IMR-90 (cell line): ENCODE data around the gene EXOSC3. TPM values are rescaled to one million over a fixed set of nuclear protein-coding genes. Genes with fewer than 3 reads are reported as not detected.

ENCODE experiments used
- ATAC-seq: fragments of 200-7000 bp; cut with Tn5 transposase; 2 replicates; pipeline ENCODE4 v1.9.1; 2020; ENCODE audit warnings: low read depth, mild to moderate bottlenecking, moderate library complexity
- BruUV-seq: library from RNA; stranded (reverse); fragments of 400-500 nt; replicated peaks from 2 replicates; lab custom pipeline; 2021; lab: Mats Ljungman, UMichigan
- CTCF ChIA-PET: fragments of 300-600 bp; formaldehyde crosslinking; extraction: SDS; loops from one replicate; lab custom pipeline; 2021; ENCODE audit warnings: antibody characterized with exemption; lab: Yijun Ruan, JAX
- POLR2A ChIA-PET: fragments of 300-600 bp; sonication (Branson Sonifier 250); formaldehyde crosslinking; loops from one replicate; lab custom pipeline; 2022; ENCODE audit warnings: antibody characterized with exemption; ENCODE audit not compliant: unreplicated experiment; lab: Charles Lee
- DNase-seq: peaks from one replicate; pipeline ENCODE4 v3.0.0; 2013
- H2AFZ ChIP-seq: replicated peaks from 2 replicates; pipeline ENCODE3; 2013; ENCODE audit warnings: low read length, mild to moderate bottlenecking; ENCODE audit not compliant: poor library complexity
- H2AK5ac ChIP-seq: 2 replicates; pipeline ENCODE4 v1.6.1; 2013; ENCODE audit warnings: low read depth, low read length, inconsistent platforms
- H2AK9ac ChIP-seq: replicated peaks from 2 replicates; pipeline ENCODE3; 2013; ENCODE audit warnings: mild to moderate bottlenecking, low read depth, low read length, moderate library complexity; ENCODE audit not compliant: poor library complexity
- H2BK120ac ChIP-seq: 2 replicates; pipeline ENCODE4 v1.6.1; 2013; ENCODE audit warnings: low read depth, low read length, inconsistent platforms
- H2BK15ac ChIP-seq: 3 replicates; pipeline ENCODE4 v1.6.1; 2013; ENCODE audit warnings: low read depth, low read length, inconsistent platforms
- H2BK20ac ChIP-seq: 2 replicates; pipeline ENCODE4 v1.6.1; 2013; ENCODE audit warnings: low read depth, mild to moderate bottlenecking, inconsistent platforms, low read length, moderate library complexity
- H2BK5ac ChIP-seq: 2 replicates; pipeline ENCODE4 v1.6.1; 2013; ENCODE audit warnings: mild to moderate bottlenecking, low read depth, low read length, inconsistent platforms; ENCODE audit not compliant: poor library complexity, severe bottlenecking
- H3K14ac ChIP-seq: replicated peaks from 2 replicates; pipeline ENCODE4 v1.6.1; 2013; ENCODE audit warnings: low read depth, low read length, inconsistent platforms
- H3K18ac ChIP-seq: 2 replicates; pipeline ENCODE4 v1.6.1; 2013; ENCODE audit warnings: low read depth, low read length, control low read depth
- H3K23ac ChIP-seq: 2 replicates; pipeline ENCODE4 v1.6.1; 2013; ENCODE audit warnings: low read depth, low read length, inconsistent platforms
- H3K27ac ChIP-seq: 2 replicates; pipeline ENCODE4 v1.5.1; 2013; ENCODE audit warnings: mild to moderate bottlenecking, control low read depth, low read length; ENCODE audit not compliant: insufficient read depth
- H3K27me3 ChIP-seq: 2 replicates; pipeline ENCODE4 v1.6.1; 2013; ENCODE audit warnings: low read length; ENCODE audit not compliant: control insufficient read depth, insufficient read depth
- H3K36me3 ChIP-seq: 2 replicates; pipeline ENCODE4 v1.6.1; 2013; ENCODE audit warnings: low read length, mixed read lengths; ENCODE audit not compliant: control insufficient read depth, insufficient read depth
- H3K4ac ChIP-seq: 2 replicates; pipeline ENCODE4 v1.6.1; 2013; ENCODE audit warnings: low read depth, low read length, inconsistent platforms
- H3K4me1 ChIP-seq: 2 replicates; pipeline ENCODE4 v1.6.1; 2013; ENCODE audit warnings: low read length, mixed read lengths; ENCODE audit not compliant: control insufficient read depth, insufficient read depth
- H3K4me2 ChIP-seq: 2 replicates; pipeline ENCODE4 v1.6.1; 2013; ENCODE audit warnings: low read depth, mild to moderate bottlenecking, control low read depth, low read length, moderate library complexity
- H3K4me3 ChIP-seq: 2 replicates; pipeline ENCODE4 v1.5.1; 2013; ENCODE audit warnings: low read depth, mild to moderate bottlenecking, control low read depth, low read length, moderate library complexity; ENCODE audit not compliant: insufficient read depth
- H3K56ac ChIP-seq: 2 replicates; pipeline ENCODE4 v1.6.1; 2013; ENCODE audit warnings: low read length, inconsistent platforms; ENCODE audit not compliant: insufficient read depth; ENCODE audit errors: extremely low read depth
- H3K79me1 ChIP-seq, 2 experiments: 2 replicates each; pipeline ENCODE4 v1.6.1; 2013; ENCODE audit warnings: low read length in 2 of 2, inconsistent platforms in 1 of 2, low read depth in 1 of 2
- H3K9ac ChIP-seq: 2 replicates; pipeline ENCODE4 v1.6.1; 2013; ENCODE audit warnings: low read depth, low read length, control low read depth
- H3K9me1 ChIP-seq: 2 replicates; pipeline ENCODE4 v1.6.1; 2013; ENCODE audit warnings: low read length, inconsistent platforms; ENCODE audit not compliant: insufficient read depth
- H3K9me3 ChIP-seq: 2 replicates; pipeline ENCODE4 v1.6.1; 2013; ENCODE audit warnings: low read length; ENCODE audit not compliant: control insufficient read depth, insufficient read depth
- H4K20me1 ChIP-seq: 2 replicates; pipeline ENCODE4 v1.6.1; 2013; ENCODE audit warnings: low read length, inconsistent platforms; ENCODE audit not compliant: insufficient read depth
- H4K5ac ChIP-seq: 2 replicates; pipeline ENCODE4 v1.6.1; 2013; ENCODE audit warnings: mild to moderate bottlenecking, low read depth, low read length, control low read depth
- H4K8ac ChIP-seq, 2 experiments: 2 replicates each; pipeline ENCODE4 v1.6.1; 2013; ENCODE audit warnings: low read depth in 2 of 2, low read length in 2 of 2, control low read depth in 1 of 2, inconsistent platforms in 1 of 2
- H4K91ac ChIP-seq: 2 replicates; pipeline ENCODE4 v1.6.1; 2013; ENCODE audit warnings: low read depth, low read length, inconsistent platforms; ENCODE audit not compliant: insufficient read depth
- BHLHE40 ChIP-seq: fragments of 150-350 bp; IDR thresholded peaks from 2 replicates; pipeline ENCODE4 v1.6.1; 2016; ENCODE audit warnings: mild to moderate bottlenecking, low read depth, low read length
- CEBPB ChIP-seq: IDR thresholded peaks from 2 replicates; pipeline ENCODE4 v1.6.1; 2012; ENCODE audit warnings: low read depth, low read length, improper control_type of control experiment
- CHD1 ChIP-seq: IDR thresholded peaks from 2 replicates; pipeline ENCODE4 v1.6.1; 2012; ENCODE audit warnings: low read depth, low read length, improper control_type of control experiment
- CTCF ChIP-seq: conservative IDR thresholded peaks from 2 replicates; pipeline ENCODE4 v1.5.1; 2012; ENCODE audit warnings: mild to moderate bottlenecking, low read depth, low read length, improper control_type of control experiment
- ELK1 ChIP-seq: fragments of 150-350 bp; IDR thresholded peaks from 2 replicates; pipeline ENCODE4 v1.6.1; 2016; ENCODE audit warnings: low read depth, mild to moderate bottlenecking, low read length, moderate library complexity, borderline replicate concordance
- FOS ChIP-seq: fragments of 150-350 bp; IDR thresholded peaks from 2 replicates; pipeline ENCODE4 v1.6.1; 2016; ENCODE audit warnings: low read depth, low read length
- MAFK ChIP-seq: IDR thresholded peaks from 2 replicates; pipeline ENCODE4 v1.6.1; 2012; ENCODE audit warnings: low read depth, low read length, improper control_type of control experiment
- MAZ ChIP-seq: IDR thresholded peaks from 2 replicates; pipeline ENCODE4 v1.6.1; 2012; ENCODE audit warnings: low read depth, mild to moderate bottlenecking, low read length, improper control_type of control experiment, moderate library complexity, borderline replicate concordance
- MXI1 ChIP-seq: IDR thresholded peaks from 2 replicates; pipeline ENCODE4 v1.6.1; 2012; ENCODE audit warnings: low read depth, mild to moderate bottlenecking, low read length, moderate library complexity, borderline replicate concordance
- NFE2L2 ChIP-seq: fragments of 150-350 bp; IDR thresholded peaks from 2 replicates; pipeline ENCODE4 v1.6.1; 2016; ENCODE audit warnings: low read depth, mild to moderate bottlenecking, low read length
- POLR2A ChIP-seq: IDR thresholded peaks from 2 replicates; pipeline ENCODE4 v1.6.1; 2012; ENCODE audit warnings: mild to moderate bottlenecking, low read depth, low read length
- RAD21 ChIP-seq: IDR thresholded peaks from 2 replicates; pipeline ENCODE4 v1.6.1; 2012; ENCODE audit warnings: low read length, improper control_type of control experiment
- RCOR1 ChIP-seq: IDR thresholded peaks from 2 replicates; pipeline ENCODE4 v1.6.1; 2012; ENCODE audit warnings: mild to moderate bottlenecking, low read length, improper control_type of control experiment; ENCODE audit not compliant: insufficient replicate concordance
- RFX5 ChIP-seq: IDR thresholded peaks from 2 replicates; pipeline ENCODE4 v1.8.0; 2012; ENCODE audit warnings: low read depth, mild to moderate bottlenecking, low read length, moderate library complexity
- SMC3 ChIP-seq: fragments of 150-350 bp; IDR thresholded peaks from 2 replicates; pipeline ENCODE4 v1.6.1; 2016; ENCODE audit warnings: low read depth, mild to moderate bottlenecking, antibody characterized with exemption, low read length, moderate library complexity
- USF2 ChIP-seq: fragments of 150-350 bp; IDR thresholded peaks from 2 replicates; pipeline ENCODE4 v1.6.1; 2017; ENCODE audit warnings: mild to moderate bottlenecking, antibody characterized with exemption, low read length, low read depth
- WGBS, 2 experiments: methylation state at CpG; one replicate each; pipeline versions ENCODE4 v1.1.5 to v1.1.7; 2013; ENCODE audit warnings: missing lambda C conversion rate in 2 of 2; ENCODE audit not compliant: insufficient read length in 1 of 2; ENCODE audit errors: extremely low coverage in 2 of 2; 5-methylcytosine and 5-hydroxymethylcytosine counted together
- dilution Hi-C: fragments of 300-500 bp; cut with HindIII; formaldehyde crosslinking; loops from one replicate; pipeline ENCODE4 v1.14.3; 2018; ENCODE audit warnings: low sequenced_read_pairs; ENCODE audit not compliant: unreplicated experiment
- in situ Hi-C: fragments of 300-500 bp; cut with MboI; formaldehyde crosslinking; loops from 3 replicates; pipeline ENCODE4 v1.14.3; 2019; ENCODE audit warnings: low sequenced_read_pairs, inconsistent platforms, mixed read lengths
- intact Hi-C: fragments of 100-400 bp; cut with micrococcal nuclease; formaldehyde crosslinking; loops from 2 replicates; pipeline ENCODE4 v1.10.0; 2022
- polyA plus RNA-seq, 3 experiments: library from polyadenylated mRNA; depleted of rRNA; stranded (reverse); fragments of >200 nt; gene quantifications; 2 replicates each; pipeline ENCODE4 v1.2.3, GENCODE V29; 2012; ENCODE audit warnings: low replicate concordance in 1 of 3
- total RNA-seq: library from RNA; depleted of rRNA; stranded (reverse); fragments of >200 nt; gene quantifications from 2 replicates; pipeline ENCODE4 v1.2.3, GENCODE V29; 2012

Gene EXOSC3
- total and polyA plus RNA-seq, 2 of the 4 experiments (the other 2 are of a cell fraction) = 27.1 to 28.9 TPM

GRCh38 chr9:37818849-37819248 lies 34.0 kb upstream of the EXOSC3 start:
- no peak for TF ChIP-seq USF2
- TF ChIP-seq MXI1 = no peak
- TF ChIP-seq FOS = no peak
- no peak for TF ChIP-seq NFE2L2
- TF ChIP-seq CHD1 = no peak
- no peak for TF ChIP-seq CEBPB
- TF ChIP-seq RCOR1 = no peak
- no peak for TF ChIP-seq MAFK
- no peak for TF ChIP-seq ELK1
- no peak for TF ChIP-seq POLR2A
- TF ChIP-seq MAZ = no peak
- TF ChIP-seq SMC3 = no peak
- TF ChIP-seq CTCF = no peak
- TF ChIP-seq RAD21 = no peak
- TF ChIP-seq RFX5 = no peak
- no peak for TF ChIP-seq BHLHE40
- ATAC-seq (no peak), DNase-seq (no peak)
- Histone ChIP-seq H2AFZ (no peak overlapping the region), H3K4ac (no peak overlapping the region), H3K4me1 (no peaks in the 10 kb centered on the region), H3K9ac (no peak overlapping the region), H3K9me3 (no peaks in the 10 kb centered on the region), H2AK5ac (no peak overlapping the region), H3K14ac (no peak overlapping the region), H2AK9ac (no peak overlapping the region), H3K36me3 (peaks cover 4% of the 10 kb centered on the region), H3K9me1 (no peaks in the 10 kb centered on the region), H3K4me2 (no peak overlapping the region), H3K27me3 (no peaks in the 10 kb centered on the region), H3K23ac (no peak overlapping the region), H2BK15ac (no peak overlapping the region), H3K4me3 (no peak overlapping the region), H4K5ac (no peak overlapping the region), H2BK120ac (no peak overlapping the region), H3K27ac (no peak overlapping the region), H4K8ac (no peak overlapping the region), H4K20me1 (no peaks in the 10 kb centered on the region; the same call in 1 of the 2 replicates), H3K79me1 (peaks cover 11 to 23% of the 10 kb centered on the region in 2 experiments), H3K18ac (no peak overlapping the region), H2BK5ac (no peak overlapping the region), H2BK20ac (no peak overlapping the region), H4K91ac (no peak overlapping the region), H3K56ac (no peak overlapping the region)
- in situ Hi-C loops (no loop called here), dilution Hi-C loops (no loop called here), intact Hi-C loops (loop anchor here (2.0 kb wide), 1 partner anchor 16 kb away; no protein-coding TSS in a partner anchor)
- ChIA-PET POLR2A (no interaction called here), CTCF (no interaction called here)
- WGBS, 2 experiments = no CpG with 5 or more reads among the region's 2 CpGs
- no TSS peak for BruUV-seq
